H1 (cell line): Measurements from ENCODE around the gene C15orf61. TPM values are rescaled to one million over a fixed set of nuclear protein-coding genes. Genes with fewer than 3 reads are reported as not detected.

Source experiments
- CTCF ChIA-PET: fragments of 300-600 bp; sonication (Branson Sonifier 250); formaldehyde crosslinking; loops from one replicate; lab custom pipeline; 2021; ENCODE audit not compliant: partially characterized antibody; lab: Charles Lee
- POLR2A ChIA-PET: fragments of 300-600 bp; sonication (Branson Sonifier 250); formaldehyde crosslinking; loops from one replicate; lab custom pipeline; 2021; ENCODE audit warnings: inconsistent platforms; ENCODE audit not compliant: partially characterized antibody; lab: Charles Lee
- DNase-seq, 2 experiments: peaks; one replicate each; pipeline versions ENCODE4 v3.0.0 to v3.0.0-alpha.2; 2010 to 2022; ENCODE audit warnings: low spot score in 2 of 2, low read depth in 1 of 2, mixed read lengths in 1 of 2
- FAIRE-seq: peaks from 2 replicates; lab custom pipeline; 2011; peaks lifted over from hg19 to GRCh38; lab: Jason Lieb, UNC
- H2AFZ ChIP-seq: 2 replicates; pipeline ENCODE4 v1.8.1; 2012; ENCODE audit warnings: low read length, inconsistent platforms
- H2AK5ac ChIP-seq: 2 replicates; pipeline ENCODE4 v1.6.1; 2013; ENCODE audit warnings: low read depth, low read length
- H2BK120ac ChIP-seq: replicated peaks from 2 replicates; pipeline ENCODE3; 2013; ENCODE audit warnings: low read depth, low read length, inconsistent platforms
- H2BK12ac ChIP-seq: 2 replicates; pipeline ENCODE4 v1.6.1; 2013; ENCODE audit warnings: low read depth, low read length
- H2BK15ac ChIP-seq: 2 replicates; pipeline ENCODE4 v1.6.1; 2013; ENCODE audit warnings: low read length
- H2BK20ac ChIP-seq: 2 replicates; pipeline ENCODE4 v1.6.1; 2013; ENCODE audit warnings: low read length
- H2BK5ac ChIP-seq: 2 replicates; pipeline ENCODE4 v1.6.1; 2013; ENCODE audit warnings: low read depth, low read length
- H3K14ac ChIP-seq: 2 replicates; pipeline ENCODE4 v1.6.1; 2013; ENCODE audit warnings: inconsistent platforms; ENCODE audit not compliant: insufficient read length
- H3K18ac ChIP-seq: 2 replicates; pipeline ENCODE4 v1.6.1; 2013; ENCODE audit warnings: low read length; ENCODE audit errors: extremely low read depth
- H3K23ac ChIP-seq: 2 replicates; pipeline ENCODE4 v1.6.1; 2013; ENCODE audit warnings: inconsistent platforms; ENCODE audit not compliant: insufficient read length
- H3K23me2 ChIP-seq: 2 replicates; pipeline ENCODE4 v1.6.1; 2013; ENCODE audit warnings: low read depth, low read length
- H3K27ac ChIP-seq: 2 replicates; pipeline ENCODE4 v1.6.1; 2011; ENCODE audit warnings: low read depth, low read length, inconsistent platforms
- H3K27me3 ChIP-seq, 4 experiments: replicated peaks in 1 of 4; 1 replicate in 1 of 4; 2 replicates in 3 of 4; pipeline versions ENCODE4 v1.6.1 to v1.8.1; 2011 to 2013; ENCODE audit warnings: low read length in 3 of 4, mild to moderate bottlenecking in 3 of 4, inconsistent platforms in 2 of 4, mixed read lengths in 2 of 4, moderate library complexity in 1 of 4; ENCODE audit not compliant: control insufficient read depth in 3 of 4, insufficient read depth in 3 of 4; ENCODE audit errors: extremely low read depth in 1 of 4
- H3K36me3 ChIP-seq, 4 experiments: 2 replicates each; pipeline versions ENCODE4 v1.6.1 to v1.8.1; 2011 to 2013; ENCODE audit warnings: mild to moderate bottlenecking in 4 of 4, low read length in 3 of 4, moderate library complexity in 2 of 4, control low read depth in 1 of 4, inconsistent platforms in 1 of 4; ENCODE audit not compliant: insufficient read depth in 4 of 4, control insufficient read depth in 2 of 4
- H3K4ac ChIP-seq: replicated peaks from 2 replicates; pipeline ENCODE3; 2013; ENCODE audit warnings: low read length, low read depth, mixed read lengths, inconsistent platforms; ENCODE audit not compliant: insufficient read length
- H3K4me1 ChIP-seq, 4 experiments: replicated peaks in 1 of 4; 1 replicate in 1 of 4; 2 replicates in 3 of 4; pipeline versions ENCODE4 v1.6.1 to v1.8.1; 2011 to 2013; ENCODE audit warnings: low read length in 3 of 4, inconsistent platforms in 2 of 4, mixed read lengths in 1 of 4; ENCODE audit not compliant: insufficient read depth in 4 of 4, control insufficient read depth in 3 of 4
- H3K4me2 ChIP-seq, 2 experiments: 2 replicates each; pipeline versions ENCODE4 v1.6.1 to v1.8.1; 2011 to 2013; ENCODE audit warnings: low read depth in 2 of 2, low read length in 2 of 2, control low read depth in 1 of 2, inconsistent platforms in 1 of 2, mild to moderate bottlenecking in 1 of 2; ENCODE audit not compliant: insufficient read depth in 1 of 2
- H3K4me3 ChIP-seq, 4 experiments: fragments of 200-600, 300-600 bp in 1 of 4; sonication (generic), shearing (Covaris generic), sonication (Bioruptor Twin) in 1 of 4; 2 replicates each; pipeline versions ENCODE4 v1.5.1 to v1.8.1; 2011 to 2016; ENCODE audit warnings: low read length in 4 of 4, low read depth in 3 of 4, control low read depth in 2 of 4, inconsistent platforms in 2 of 4, mild to moderate bottlenecking in 2 of 4, mixed read lengths in 1 of 4, moderate library complexity in 1 of 4; ENCODE audit not compliant: insufficient read depth in 2 of 4; ENCODE audit errors: extremely low read depth in 1 of 4
- H3K56ac ChIP-seq: replicated peaks from 2 replicates; pipeline ENCODE3; 2013; ENCODE audit warnings: low read depth, mild to moderate bottlenecking, mixed read lengths, low read length, inconsistent platforms; ENCODE audit not compliant: insufficient read length
- H3K79me1 ChIP-seq: 2 replicates; pipeline ENCODE4 v1.6.1; 2013; ENCODE audit warnings: low read depth, low read length, control low read depth
- H3K79me2 ChIP-seq, 2 experiments: 2 replicates each; pipeline versions ENCODE4 v1.6.1 to v1.8.1; 2012 to 2013; ENCODE audit warnings: low read length in 2 of 2, mild to moderate bottlenecking in 2 of 2, inconsistent platforms in 1 of 2; ENCODE audit not compliant: insufficient read depth in 2 of 2, control insufficient read depth in 1 of 2
- H3K9ac ChIP-seq, 4 experiments: replicated peaks in 1 of 4; 1 replicate in 1 of 4; 2 replicates in 3 of 4; pipeline versions ENCODE4 v1.6.1 to v1.8.1; 2011 to 2013; ENCODE audit warnings: low read depth in 3 of 4, low read length in 3 of 4, control low read depth in 2 of 4, mild to moderate bottlenecking in 2 of 4, moderate library complexity in 2 of 4, inconsistent platforms in 1 of 4; ENCODE audit errors: extremely low read depth in 1 of 4
- H3K9me3 ChIP-seq, 2 experiments: 2 replicates each; pipeline versions ENCODE4 v1.6.1 to v1.8.1; 2012 to 2013; ENCODE audit warnings: mild to moderate bottlenecking in 2 of 2, moderate library complexity in 2 of 2, control low read depth in 1 of 2, inconsistent platforms in 1 of 2, low read depth in 1 of 2, low read length in 1 of 2, mixed read lengths in 1 of 2; ENCODE audit not compliant: insufficient read depth in 2 of 2
- H4K20me1 ChIP-seq, 2 experiments: replicated peaks in 1 of 2; 2 replicates each; pipeline versions ENCODE3 to v1.8.1; 2011 to 2013; ENCODE audit warnings: inconsistent platforms in 2 of 2, low read length in 2 of 2, mild to moderate bottlenecking in 1 of 2; ENCODE audit not compliant: insufficient read depth in 2 of 2, control insufficient read depth in 1 of 2
- H4K5ac ChIP-seq: 2 replicates; pipeline ENCODE4 v1.6.1; 2013; ENCODE audit warnings: low read length, low read depth, mixed read lengths, inconsistent platforms; ENCODE audit not compliant: insufficient read length
- H4K8ac ChIP-seq: 2 replicates; pipeline ENCODE4 v1.8.0; 2013; ENCODE audit warnings: mild to moderate bottlenecking, moderate library complexity, low read length, inconsistent platforms; ENCODE audit not compliant: insufficient read depth; ENCODE audit errors: extremely low read depth
- H4K91ac ChIP-seq: replicated peaks from 2 replicates; pipeline ENCODE3; 2013; ENCODE audit warnings: low read length, mixed read lengths, inconsistent platforms; ENCODE audit not compliant: insufficient read length
- ATF3 ChIP-seq: IDR thresholded peaks from 2 replicates; pipeline ENCODE4 v1.6.1; 2011; ENCODE audit warnings: low read depth, mild to moderate bottlenecking, low read length; ENCODE audit not compliant: insufficient read depth
- BACH1 ChIP-seq: IDR thresholded peaks from 2 replicates; pipeline ENCODE4 v1.6.1; 2012; ENCODE audit warnings: low read length, improper control_type of control experiment
- CBX5 ChIP-seq: fragments of 300-800, 300-1000 bp; sonication (generic); IDR thresholded peaks from 2 replicates; pipeline ENCODE4 v1.7.1; 2016; ENCODE audit warnings: antibody characterized with exemption, low read length, low read depth
- CEBPB ChIP-seq: IDR thresholded peaks from 2 replicates; pipeline ENCODE4 v1.6.1; 2012; ENCODE audit warnings: low read depth, low read length
- EZH2 ChIP-seq: fragments of 200-600 bp; sonication (generic); IDR thresholded peaks from 2 replicates; pipeline ENCODE4 v1.7.1; 2012; ENCODE audit warnings: low read depth, mild to moderate bottlenecking, moderate library complexity, low read length, inconsistent platforms; ENCODE audit not compliant: severe bottlenecking
- FOSL1 ChIP-seq: IDR thresholded peaks from 2 replicates; pipeline ENCODE4 v1.6.1; 2011; ENCODE audit warnings: mild to moderate bottlenecking, low read depth, low read length, moderate library complexity; ENCODE audit not compliant: insufficient read depth
- HDAC2 ChIP-seq, 2 experiments: fragments of 300-600 bp in 1 of 2; sonication (generic) in 1 of 2; IDR thresholded peaks; 2 replicates each; pipeline ENCODE4 v1.6.1; 2011 to 2012; ENCODE audit warnings: low read depth in 2 of 2, low read length in 2 of 2, mild to moderate bottlenecking in 2 of 2, moderate library complexity in 2 of 2, borderline replicate concordance in 1 of 2, inconsistent platforms in 1 of 2
- JUND ChIP-seq: IDR thresholded peaks from 2 replicates; pipeline ENCODE4 v1.6.1; 2011; ENCODE audit warnings: mild to moderate bottlenecking, improper control_type of control experiment, low read length
- KDM4A ChIP-seq: IDR thresholded peaks from one replicate; pipeline ENCODE4 v1.7.1; 2012; ENCODE audit warnings: low read depth, mild to moderate bottlenecking, moderate library complexity, low read length, inconsistent platforms; ENCODE audit not compliant: severe bottlenecking
- RNF2 ChIP-seq: fragments of 200-900, 300-1000 bp; sonication (generic); IDR thresholded peaks from 2 replicates; pipeline ENCODE4 v1.7.1; 2016; ENCODE audit warnings: borderline replicate concordance, low read depth, mild to moderate bottlenecking, antibody characterized with exemption, low read length; ENCODE audit not compliant: poor library complexity, severe bottlenecking; ENCODE audit errors: missing control alignments
- SIRT6 ChIP-seq: IDR thresholded peaks from one replicate; pipeline ENCODE4 v1.7.1; 2012; ENCODE audit warnings: low read length, inconsistent platforms
- SUZ12 ChIP-seq: fragments of 200-600 bp; sonication (generic); IDR thresholded peaks from 2 replicates; pipeline ENCODE4 v1.6.1; 2012; ENCODE audit warnings: mild to moderate bottlenecking, inconsistent platforms, low read length, moderate library complexity, mixed read lengths
- WGBS, 2 experiments: shearing (Covaris generic) in 1 of 2; methylation state at CpG; one replicate each; pipeline versions ENCODE4 v1.1.6 to v1.1.7; 2013 to 2015; ENCODE audit warnings: low lambda C conversion rate in 2 of 2, mixed read lengths in 2 of 2, inconsistent platforms in 1 of 2, low coverage in 1 of 2, missing lambda C conversion rate in 1 of 2; ENCODE audit not compliant: insufficient replicate concordance in 2 of 2, insufficient coverage in 1 of 2, insufficient read length in 1 of 2; ENCODE audit errors: extremely low coverage in 1 of 2, missing lambda C conversion rate in 1 of 2; 5-methylcytosine and 5-hydroxymethylcytosine counted together
- polyA plus RNA-seq, 7 experiments: library from polyadenylated mRNA; depleted of rRNA in 3 of 7; stranded (reverse) in 5 of 7; unstranded in 2 of 7; fragments of >200 nt in 5 of 7; fragments of 200-250 nt in 2 of 7; gene quantifications; 1 replicate in 5 of 7; 2 replicates in 1 of 7; 4 replicates in 1 of 7; pipeline versions ENCODE4 v1.2.1 to v1.2.3, GENCODE V29; 2011 to 2013; ENCODE audit warnings: missing spikeins in 2 of 7, mixed read lengths in 2 of 7
- total RNA-seq: library from RNA; stranded (reverse); fragmentation: NEBNext Ultra II Directional; extraction: Animal tissue kit (Norgen Biotek cat#: 25700); gene quantifications from 2 replicates; pipeline ENCODE4 v1.2.1, GENCODE V29; 2021

C15orf61 gene
- total and polyA plus RNA-seq, 2 of the 8 experiments (the other 6 are each of a cell fraction or from before 2014, with no cell fraction given): 1.7 to 2.0 TPM

- POLR2A ChIA-PET: no interaction called here
- Histone ChIP-seq H3K14ac (no peak overlapping the region), H3K9me3 (no peaks in the 10 kb centered on the region), H3K4ac (no peak overlapping the region), H4K5ac (no peak overlapping the region), H2BK12ac (no peak overlapping the region), H3K36me3 (no peaks in the 10 kb centered on the region), H3K56ac (no peak overlapping the region), H3K23ac (no peak overlapping the region), H2AFZ (no peak overlapping the region), H2BK5ac (no peak overlapping the region), H3K18ac (no peak overlapping the region), H2BK20ac (no peak overlapping the region), H3K4me2 (no peak overlapping the region), H3K9ac (no peak overlapping the region), H3K27ac (no peak overlapping the region), H4K20me1 (no peaks in the 10 kb centered on the region), H3K4me3 (no peak overlapping the region), H4K91ac (no peak overlapping the region), H3K23me2 (no peaks in the 10 kb centered on the region), H4K8ac (no peak overlapping the region), H3K27me3 (no peaks in the 10 kb centered on the region), H2AK5ac (no peak overlapping the region), H3K79me1 (no peaks in the 10 kb centered on the region), H2BK15ac (no peak overlapping the region), H3K4me1 (no peaks in the 10 kb centered on the region), H2BK120ac (no peak overlapping the region), H3K79me2 (no peaks in the 10 kb centered on the region)
- WGBS, 2 experiments: 75% methylated on average over 9 of the region's 9 CpGs; no CpG with 5 or more reads in 1 of the 2 experiments
- CTCF ChIA-PET: interaction anchor here (0.8 kb wide), 1 partner anchor 126 kb away, joined by 3 read pairs; no protein-coding TSS in a partner anchor
- FAIRE-seq (no peak), DNase-seq (no peak)
- TF ChIP-seq EZH2 (no peak), ATF3 (no peak), HDAC2 (IDR thresholded peaks at IDR 0.05; ENCODE audit: borderline replicate concordance in 1 of 2, low read depth in 2 of 2, low read length in 2 of 2) (no peak), SUZ12 (no peak), BACH1 (no peak), RNF2 (no peak), SIRT6 (no peak), CEBPB (no peak), FOSL1 (no peak), KDM4A (no peak), CBX5 (no peak), JUND (no peak)
Measured at GRCh38 chr15:67512933-67513714, 7.8 kb upstream of the C15orf61 start.
